Breast epithelium (tissue), 3 donors: Measurements from ENCODE around the gene PDE4D.

Source experiments
- CTCF ChIP-seq, 3 donors: fragments of 450-650 bp; IDR thresholded peaks; one replicate each; pipeline ENCODE4 v1.5.1; 2016 to 2017; ENCODE audit warnings: antibody characterized with exemption in 3 of 3, mild to moderate bottlenecking in 3 of 3, moderate library complexity in 3 of 3
- POLR2A ChIP-seq: fragments of 450-650 bp; IDR thresholded peaks from one replicate; pipeline ENCODE4 v1.6.1; 2016; ENCODE audit warnings: antibody characterized with exemption, mild to moderate bottlenecking, moderate library complexity
- POLR2AphosphoS5 ChIP-seq, 3 donors: sonication (generic); formaldehyde crosslinking; IDR thresholded peaks; one replicate each; pipeline ENCODE4 v1.6.1; 2017; ENCODE audit warnings: antibody characterized with exemption in 3 of 3

- TF ChIP-seq POLR2A (no peak), CTCF (IDR thresholded peaks at IDR 0.05) (no peak), POLR2AphosphoS5 (IDR thresholded peaks at IDR 0.05) (no peak)
Measured at GRCh38 chr5:59340637-59341036, 552.9 kb downstream of the PDE4D start.
